Mucosa of stomach (tissue), 1 donor: Measurements from ENCODE around the gene SELENOV.

Experiments used
- H3K27me3 ChIP-seq: one replicate; pipeline ENCODE4 v1.7.0; 2013; ENCODE audit warnings: mild to moderate bottlenecking, low read length; ENCODE audit not compliant: control insufficient read depth, insufficient read depth
- H3K36me3 ChIP-seq: one replicate; pipeline ENCODE4 v1.7.0; 2013; ENCODE audit warnings: low read length; ENCODE audit not compliant: control insufficient read depth, insufficient read depth
- H3K4me1 ChIP-seq: one replicate; pipeline ENCODE4 v1.7.0; 2013; ENCODE audit warnings: mild to moderate bottlenecking, low read length; ENCODE audit not compliant: control insufficient read depth, insufficient read depth
- H3K4me3 ChIP-seq: one replicate; pipeline ENCODE4 v1.7.0; 2013; ENCODE audit warnings: low read length
- H3K9ac ChIP-seq: one replicate; pipeline ENCODE4 v1.7.0; 2013; ENCODE audit warnings: mild to moderate bottlenecking, low read length, moderate library complexity
- H3K9me3 ChIP-seq: one replicate; pipeline ENCODE4 v1.7.0; 2013; ENCODE audit warnings: mild to moderate bottlenecking, low read length, moderate library complexity; ENCODE audit not compliant: control insufficient read depth
- donor health status: Pancreatic carcinoma.

SELENOV gene

GRCh38 chr19:39512988-39513387, 2.0 kb upstream of the SELENOV start:
- H3K9me3 ChIP-seq = no peaks in the 10 kb centered on the region
- H3K4me1 ChIP-seq = peaks cover 6% of the 10 kb centered on the region
- H3K9ac ChIP-seq = no peak overlapping the region
- H3K36me3 ChIP-seq = no peaks in the 10 kb centered on the region
- H3K27me3 ChIP-seq = peaks cover 59% of the 10 kb centered on the region
- H3K4me3 ChIP-seq = no peak overlapping the region

DNA sequence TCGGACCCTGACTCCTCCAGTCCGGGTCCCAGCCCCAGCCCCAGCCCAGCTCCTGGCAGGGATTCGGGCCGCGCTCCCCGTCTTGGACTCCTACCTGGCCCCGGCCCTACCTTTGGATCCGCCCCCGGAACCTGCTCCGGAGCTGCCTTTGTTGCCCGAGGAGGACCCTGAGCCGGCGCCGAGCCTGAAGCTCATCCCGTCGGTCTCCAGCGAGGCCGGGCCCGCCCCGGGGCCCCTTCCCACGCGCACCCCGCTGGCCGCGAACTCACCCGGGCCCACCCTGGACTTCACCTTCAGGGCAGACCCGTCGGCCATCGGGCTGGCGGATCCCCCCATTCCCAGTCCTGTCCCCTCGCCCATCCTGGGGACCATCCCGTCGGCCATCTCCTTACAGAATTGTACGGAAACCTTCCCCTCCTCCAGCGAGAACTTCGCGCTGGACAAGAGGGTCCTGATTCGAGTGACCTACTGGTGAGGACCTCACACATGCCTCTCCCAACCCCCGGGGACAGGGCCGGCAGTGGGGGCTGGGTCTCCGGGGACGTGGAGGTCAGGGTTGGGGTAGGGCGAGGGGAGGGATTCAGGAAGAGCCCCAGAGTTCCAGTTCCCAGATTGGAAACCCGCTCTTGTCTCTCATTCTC, 732 bp downstream of the SELENOV start:
- Histone ChIP-seq H3K4me1 (peaks cover 6% of the 10 kb centered on the region), H3K9ac (no peak overlapping the region), H3K36me3 (no peaks in the 10 kb centered on the region), H3K9me3 (no peaks in the 10 kb centered on the region), H3K4me3 (no peak overlapping the region), H3K27me3 (peaks cover 56% of the 10 kb centered on the region)

- peaks cover 6% of the 10 kb centered on the region for H3K4me1 ChIP-seq
- no peaks in the 10 kb centered on the region for H3K36me3 ChIP-seq
- no peak overlapping the region for H3K9ac ChIP-seq
- H3K27me3 ChIP-seq = peaks cover 56% of the 10 kb centered on the region
- no peak overlapping the region for H3K4me3 ChIP-seq
- no peaks in the 10 kb centered on the region for H3K9me3 ChIP-seq
Observed at GRCh38 chr19:39516270-39516669, 1.3 kb downstream of the SELENOV start.

DNA sequence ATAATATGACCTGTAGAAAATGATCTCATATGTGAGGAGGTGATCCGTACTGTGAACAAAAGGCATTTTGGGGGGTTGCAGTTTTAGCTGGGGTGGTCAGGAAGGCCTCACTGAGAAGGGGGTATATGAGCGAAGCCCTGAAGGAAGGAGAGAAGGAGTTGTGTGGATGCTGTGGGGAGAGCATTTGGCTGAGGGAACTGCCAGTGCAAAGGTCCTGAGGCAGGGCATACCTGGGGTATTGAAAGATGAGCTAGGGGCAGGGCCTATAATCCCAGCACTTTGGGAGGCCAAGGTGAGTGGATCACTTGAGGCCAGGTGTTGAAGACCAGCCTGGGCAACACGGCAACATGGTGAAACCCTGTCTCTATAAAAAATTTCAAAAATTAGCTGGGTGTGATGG, 2.5 kb downstream of the SELENOV start:
- no peaks in the 10 kb centered on the region for H3K9me3 ChIP-seq
- peaks cover 53% of the 10 kb centered on the region for H3K27me3 ChIP-seq

GRCh38 chr19:39518458-39518857, 3.5 kb downstream of the SELENOV start:
- H3K36me3 ChIP-seq = no peaks in the 10 kb centered on the region
- H3K9me3 ChIP-seq = no peaks in the 10 kb centered on the region
- peaks cover 49% of the 10 kb centered on the region for H3K27me3 ChIP-seq
- peaks cover 6% of the 10 kb centered on the region for H3K4me1 ChIP-seq
- H3K9ac ChIP-seq = no peak overlapping the region
- no peak overlapping the region for H3K4me3 ChIP-seq

More for the DNA sequence above, 2.5 kb downstream of the SELENOV start:
- H3K4me1 ChIP-seq = peaks cover 6% of the 10 kb centered on the region
- no peaks in the 10 kb centered on the region for H3K36me3 ChIP-seq
- H3K9ac ChIP-seq = no peak overlapping the region
- H3K4me3 ChIP-seq = no peak overlapping the region

GRCh38 chr19:39518975-39519374, 4.0 kb downstream of the SELENOV start:
- H3K9me3 ChIP-seq = no peaks in the 10 kb centered on the region
- peaks cover 6% of the 10 kb centered on the region for H3K4me1 ChIP-seq
- no peaks in the 10 kb centered on the region for H3K36me3 ChIP-seq
- H3K27me3 ChIP-seq = peaks cover 43% of the 10 kb centered on the region
- H3K4me3 ChIP-seq = no peak overlapping the region
- no peak overlapping the region for H3K9ac ChIP-seq

- H3K9me3 ChIP-seq = no peaks in the 10 kb centered on the region
- no peaks in the 10 kb centered on the region for H3K4me1 ChIP-seq
- no peak overlapping the region for H3K4me3 ChIP-seq
- H3K27me3 ChIP-seq = peaks cover 25% of the 10 kb centered on the region
- no peaks in the 10 kb centered on the region for H3K36me3 ChIP-seq
- H3K9ac ChIP-seq = no peak overlapping the region
Observed at GRCh38 chr19:39520541-39521484, 5.9 kb downstream of the SELENOV start.

- Histone ChIP-seq H3K36me3 (no peaks in the 10 kb centered on the region), H3K9ac (no peak overlapping the region), H3K4me1 (no peaks in the 10 kb centered on the region), H3K27me3 (no peaks in the 10 kb centered on the region), H3K4me3 (no peak overlapping the region), H3K9me3 (no peaks in the 10 kb centered on the region)
Observed at GRCh38 chr19:39524495-39524894, 9.6 kb downstream of the SELENOV start.

DNA sequence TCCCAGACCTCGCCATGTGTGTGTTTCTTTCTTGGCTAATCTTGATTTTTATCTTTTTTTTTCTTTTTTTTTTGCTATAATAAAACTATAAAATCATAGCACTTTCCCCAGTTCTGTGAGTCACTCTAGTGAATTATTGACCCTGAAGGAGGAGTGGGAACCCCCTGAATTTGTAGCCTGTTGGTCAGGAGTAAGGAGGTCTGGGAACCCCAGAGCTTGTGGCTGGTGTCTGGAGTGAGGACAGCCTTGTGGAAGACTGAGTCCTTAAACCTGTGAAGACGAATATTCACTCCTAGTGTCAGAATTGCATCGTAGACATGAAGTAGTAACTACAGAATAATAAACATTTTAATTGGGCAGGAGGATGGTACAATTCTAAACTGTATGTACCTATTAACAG, 10.3 kb downstream of the SELENOV start:
- Histone ChIP-seq H3K4me3 (no peak overlapping the region), H3K4me1 (no peaks in the 10 kb centered on the region), H3K9me3 (no peaks in the 10 kb centered on the region), H3K36me3 (no peaks in the 10 kb centered on the region), H3K9ac (no peak overlapping the region), H3K27me3 (no peaks in the 10 kb centered on the region)

GRCh38 chr19:39531834-39532232, 16.9 kb downstream of the SELENOV start:
- no peaks in the 10 kb centered on the region for H3K9me3 ChIP-seq
- H3K27me3 ChIP-seq = no peaks in the 10 kb centered on the region
- peak overlapping the region; percentile 69 for H3K4me3 ChIP-seq

DNA sequence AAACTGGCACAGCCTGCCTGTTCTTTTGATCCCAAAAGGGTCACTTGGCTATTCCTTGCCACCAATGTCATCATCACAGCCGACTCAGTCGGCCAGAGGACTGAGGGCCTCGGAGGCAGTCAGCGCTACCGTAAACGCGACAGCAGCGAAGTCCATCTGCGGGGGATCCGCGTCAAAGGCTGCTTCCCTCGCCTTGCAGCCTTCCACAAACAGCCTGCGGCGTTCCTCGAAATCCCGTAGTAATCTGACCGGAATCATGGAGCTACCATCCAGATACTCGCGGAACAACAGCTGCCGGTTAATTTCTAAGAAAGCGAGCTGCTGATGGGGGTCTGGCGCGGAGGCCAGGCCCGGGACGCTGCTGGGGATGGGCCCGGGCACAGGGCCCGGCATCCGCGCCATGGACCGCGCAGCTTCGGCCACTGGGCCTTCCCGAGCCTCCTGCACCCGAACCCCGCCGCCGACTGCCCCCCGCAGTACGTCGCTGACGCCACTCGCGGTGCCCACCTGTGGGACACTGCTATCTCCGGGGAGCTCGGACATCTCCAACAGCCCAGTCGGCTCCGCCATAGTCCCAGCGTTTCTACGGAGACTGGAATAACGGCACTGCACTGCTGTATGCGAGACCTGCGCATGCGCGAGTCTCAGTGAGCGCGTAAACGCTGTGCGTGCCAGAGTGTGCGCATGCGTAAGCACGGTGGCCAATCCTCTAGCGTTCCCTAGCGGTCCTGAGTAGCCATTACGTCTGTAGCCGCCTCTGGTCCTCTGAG, 17.5 kb downstream of the SELENOV start, which contains the start of gene EID2B:
Gene EID2B (minus strand): TSS at position 620 of the 770 bp plus-strand sequence. CDS start 50 bp downstream, at position 570.
- no peaks in the 10 kb centered on the region for H3K36me3 ChIP-seq
- H3K4me1 ChIP-seq = peaks cover 7% of the 10 kb centered on the region
- H3K27me3 ChIP-seq = no peaks in the 10 kb centered on the region
- peak within 1 kb of the TSS; percentile 72 for H3K9ac ChIP-seq
- no peaks in the 10 kb centered on the region for H3K9me3 ChIP-seq
- H3K4me3 ChIP-seq = peak within 1 kb of the TSS; percentile 69

More at GRCh38 chr19:39531834-39532232, 16.9 kb downstream of the SELENOV start:
- Histone ChIP-seq H3K9ac (peak overlapping the region; percentile 72), H3K4me1 (peaks cover 7% of the 10 kb centered on the region), H3K36me3 (no peaks in the 10 kb centered on the region)
